GM21576 (cell line): ENCODE results near the gene ADCY7.

Experiments
- ATAC-seq: cut with Tn5 transposase; IDR thresholded peaks from one replicate; pipeline ENCODE4 v1.9.1; 2021; ENCODE audit warnings: mild to moderate bottlenecking, moderate library complexity; ENCODE audit not compliant: unreplicated experiment

Gene ADCY7

GRCh38 chr16:50279504-50279865 is 13.1 kb downstream of the ADCY7 start:
- no peak for ATAC-seq

GRCh38 chr16:50280932-50281331 is 14.6 kb downstream of the ADCY7 start:
- no peak for ATAC-seq

GRCh38 chr16:50281391-50282009 is 15.1 kb downstream of the ADCY7 start:
- no peak for ATAC-seq

GRCh38 chr16:50282010-50282538 is 15.7 kb downstream of the ADCY7 start:
- peak; percentile 88 for ATAC-seq

GRCh38 chr16:50282955-50283631 is 16.7 kb downstream of the ADCY7 start:
- no peak for ATAC-seq

GRCh38 chr16:50284131-50284911 is 18.0 kb downstream of the ADCY7 start:
- ATAC-seq: no peak

GRCh38 chr16:50285406-50286003 is 19.2 kb downstream of the ADCY7 start:
- no peak for ATAC-seq

- ATAC-seq: no peak
Observed at GRCh38 chr16:50286681-50287080, 20.3 kb downstream of the ADCY7 start.

GRCh38 chr16:50288026-50288425 is 21.7 kb downstream of the ADCY7 start:
- ATAC-seq: no peak

- ATAC-seq: no peak
Observed at GRCh38 chr16:50288920-50289319, 22.6 kb downstream of the ADCY7 start.

- no peak for ATAC-seq
Observed at GRCh38 chr16:50289950-50290764, 23.8 kb downstream of the ADCY7 start.

- ATAC-seq: no peak
Observed at GRCh38 chr16:50290856-50291255, 24.5 kb downstream of the ADCY7 start.

- no peak for ATAC-seq
Observed at GRCh38 chr16:50291719-50292565, 25.6 kb downstream of the ADCY7 start.

- ATAC-seq: no peak
Observed at GRCh38 chr16:50292566-50292948, 26.2 kb downstream of the ADCY7 start.

GRCh38 chr16:50293041-50293783 is 26.9 kb downstream of the ADCY7 start:
- no peak for ATAC-seq

GRCh38 chr16:50293994-50294855 is 27.9 kb downstream of the ADCY7 start:
- ATAC-seq: no peak

GRCh38 chr16:50294955-50295354 is 28.6 kb downstream of the ADCY7 start:
- no peak for ATAC-seq

GRCh38 chr16:50295541-50296132 is 29.3 kb downstream of the ADCY7 start:
- no peak for ATAC-seq
